Mucosa of descending colon (tissue), 3 donors: ENCODE data around the gene ATR. TPM values are rescaled to one million over a fixed set of nuclear protein-coding genes. Genes with fewer than 3 reads are reported as not detected.
"Not testable (repeated sequence)": the region's sequence is repeated elsewhere in the genome, so short reads cannot be mapped to it uniquely, and the experiment has no call there.

Experiments used
- ATAC-seq: fragments of 200-7000 bp; cut with Tn5 transposase; one replicate; pipeline ENCODE4 v1.9.1; 2020; ENCODE audit warnings: mild to moderate bottlenecking, moderate library complexity
- DNase-seq, 3 donors: peaks; one replicate each; pipeline ENCODE4 v3.0.0-alpha.2; 2020
- H3K36me3 ChIP-seq: fragments of 200-600 bp; one replicate; pipeline ENCODE4 v1.8.0; 2021; ENCODE audit warnings: low read depth, mild to moderate bottlenecking
- H3K4me1 ChIP-seq: fragments of 200-600 bp; one replicate; pipeline ENCODE4 v1.8.0; 2021; ENCODE audit warnings: low read depth, mild to moderate bottlenecking
- H3K4me3 ChIP-seq: fragments of 200-600 bp; one replicate; pipeline ENCODE4 v1.8.0; 2021; ENCODE audit warnings: mild to moderate bottlenecking
- H3K9me3 ChIP-seq: fragments of 200-600 bp; one replicate; pipeline ENCODE4 v1.8.0; 2021; ENCODE audit warnings: mild to moderate bottlenecking
- intact Hi-C, 2 donors: fragments of 100-400 bp; cut with DNase I in 1 of 2; cut with micrococcal nuclease in 1 of 2; formaldehyde crosslinking; loops; one replicate each; pipeline versions ENCODE4 v1.11.0 to v1.11.1; 2022; cut with DNase I, micrococcal nuclease
- total RNA-seq, 3 donors: library from RNA; stranded (reverse); fragmentation: NEBNext Ultra II Directional in 2 of 3; extraction: Animal tissue kit (Norgen Biotek cat#: 25700) in 2 of 3; gene quantifications; one replicate each; pipeline versions ENCODE4 v1.2.1 to v1.2.4, GENCODE V29; 2021 to 2023
- TF ChIP-seq, protein P1 (sequence below): fragments of 200-600 bp; IDR thresholded peaks from one replicate; pipeline ENCODE4 v1.8.0; 2022; ENCODE audit warnings: antibody characterized with exemption, mild to moderate bottlenecking
- donor health status: DM: no; HTN: no; CAD: no; lungs with moderate emphysema.
- donor health status: DM: no; HTN: no; CAD: no.
- donor health status: DM: no; HTN: yes; CAD: no.

Gene ATR
- total RNA-seq, 3 donors from 2014 or later: 16.0 to 21.1 (median 18.1) TPM

DNA sequence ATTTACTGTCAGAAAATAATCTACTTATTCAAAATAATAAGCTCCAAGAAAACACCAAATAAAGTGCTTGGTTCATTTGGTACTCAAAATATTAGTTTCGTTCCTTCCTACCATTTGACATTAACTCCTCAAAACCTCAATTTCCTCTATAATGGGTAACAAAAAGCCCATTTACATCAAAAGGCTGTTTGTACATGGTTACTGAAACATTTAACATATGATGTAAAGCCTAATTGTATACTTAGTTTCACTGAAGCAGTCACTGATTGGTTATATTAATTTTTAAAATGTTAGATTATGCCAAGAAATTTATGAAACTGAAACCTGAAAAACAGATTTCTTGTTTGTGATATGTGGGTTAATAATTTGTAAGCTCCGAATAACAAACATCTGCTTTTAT lies 145.4 kb downstream of the ATR start:
- DNase-seq (no peak), ATAC-seq (no peak)
- H3K4me1 ChIP-seq: no peaks in the 10 kb centered on the region
- no peaks in the 10 kb centered on the region for H3K9me3 ChIP-seq
- TF ChIP-seq, protein P1, sequence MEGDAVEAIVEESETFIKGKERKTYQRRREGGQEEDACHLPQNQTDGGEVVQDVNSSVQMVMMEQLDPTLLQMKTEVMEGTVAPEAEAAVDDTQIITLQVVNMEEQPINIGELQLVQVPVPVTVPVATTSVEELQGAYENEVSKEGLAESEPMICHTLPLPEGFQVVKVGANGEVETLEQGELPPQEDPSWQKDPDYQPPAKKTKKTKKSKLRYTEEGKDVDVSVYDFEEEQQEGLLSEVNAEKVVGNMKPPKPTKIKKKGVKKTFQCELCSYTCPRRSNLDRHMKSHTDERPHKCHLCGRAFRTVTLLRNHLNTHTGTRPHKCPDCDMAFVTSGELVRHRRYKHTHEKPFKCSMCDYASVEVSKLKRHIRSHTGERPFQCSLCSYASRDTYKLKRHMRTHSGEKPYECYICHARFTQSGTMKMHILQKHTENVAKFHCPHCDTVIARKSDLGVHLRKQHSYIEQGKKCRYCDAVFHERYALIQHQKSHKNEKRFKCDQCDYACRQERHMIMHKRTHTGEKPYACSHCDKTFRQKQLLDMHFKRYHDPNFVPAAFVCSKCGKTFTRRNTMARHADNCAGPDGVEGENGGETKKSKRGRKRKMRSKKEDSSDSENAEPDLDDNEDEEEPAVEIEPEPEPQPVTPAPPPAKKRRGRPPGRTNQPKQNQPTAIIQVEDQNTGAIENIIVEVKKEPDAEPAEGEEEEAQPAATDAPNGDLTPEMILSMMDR: no peak
- intact Hi-C loops: no loop called here
- H3K36me3 ChIP-seq: no peaks in the 10 kb centered on the region
- H3K4me3 ChIP-seq: no peak overlapping the region

DNA sequence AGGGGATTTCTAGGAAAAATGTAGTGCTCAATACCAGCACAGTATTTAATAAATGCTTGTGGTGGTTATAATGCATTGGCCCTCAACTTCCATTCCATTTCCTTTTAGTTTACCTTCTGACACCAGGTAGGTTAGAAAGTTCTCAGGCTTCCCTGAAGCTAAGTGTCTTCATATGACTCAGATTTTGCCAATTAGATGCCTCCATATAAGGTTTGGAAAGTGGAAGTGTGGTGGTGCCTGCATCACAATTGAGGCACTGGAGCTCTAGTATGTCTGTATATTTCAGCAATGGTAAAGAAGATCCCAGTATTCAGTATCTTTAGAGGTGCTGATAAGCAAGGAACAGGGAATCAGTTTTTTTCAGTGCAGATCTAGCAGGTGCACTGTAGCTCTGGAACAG lies 149.0 kb downstream of the ATR start:
- Histone ChIP-seq H3K9me3 (no peaks in the 10 kb centered on the region), H3K36me3 (peaks cover 3% of the 10 kb centered on the region), H3K4me1 (no peaks in the 10 kb centered on the region), H3K4me3 (no peak overlapping the region)
- TF ChIP-seq, protein P1: no peak
- no peak for ATAC-seq
- DNase-seq: no peak
- intact Hi-C loops: no loop called here

DNA sequence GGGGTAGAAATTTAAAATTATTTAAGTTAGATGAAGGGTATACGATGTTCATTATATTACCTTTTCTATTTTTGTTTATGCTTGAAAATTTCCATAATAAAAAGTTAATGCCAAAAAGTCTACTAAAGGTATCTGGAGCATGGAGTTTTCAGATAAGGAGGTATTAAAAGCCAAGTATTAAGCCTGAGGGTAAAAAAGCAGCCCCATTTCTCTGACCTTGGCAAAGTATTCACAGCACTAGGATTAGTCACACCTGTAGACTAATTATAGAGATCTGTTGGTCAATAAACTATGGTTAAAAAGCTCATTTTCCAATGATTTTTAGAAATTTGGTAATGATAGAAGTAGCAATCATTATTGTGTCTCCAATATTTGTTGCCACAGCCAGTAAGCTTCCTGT lies 153.8 kb downstream of the ATR start:
- Histone ChIP-seq H3K36me3 (peaks cover 9% of the 10 kb centered on the region), H3K4me1 (no peaks in the 10 kb centered on the region), H3K9me3 (no peaks in the 10 kb centered on the region), H3K4me3 (no peak overlapping the region)
- no peak for ATAC-seq
- TF ChIP-seq, protein P1: no peak
- no peak for DNase-seq
- intact Hi-C loops: no loop called here

DNA sequence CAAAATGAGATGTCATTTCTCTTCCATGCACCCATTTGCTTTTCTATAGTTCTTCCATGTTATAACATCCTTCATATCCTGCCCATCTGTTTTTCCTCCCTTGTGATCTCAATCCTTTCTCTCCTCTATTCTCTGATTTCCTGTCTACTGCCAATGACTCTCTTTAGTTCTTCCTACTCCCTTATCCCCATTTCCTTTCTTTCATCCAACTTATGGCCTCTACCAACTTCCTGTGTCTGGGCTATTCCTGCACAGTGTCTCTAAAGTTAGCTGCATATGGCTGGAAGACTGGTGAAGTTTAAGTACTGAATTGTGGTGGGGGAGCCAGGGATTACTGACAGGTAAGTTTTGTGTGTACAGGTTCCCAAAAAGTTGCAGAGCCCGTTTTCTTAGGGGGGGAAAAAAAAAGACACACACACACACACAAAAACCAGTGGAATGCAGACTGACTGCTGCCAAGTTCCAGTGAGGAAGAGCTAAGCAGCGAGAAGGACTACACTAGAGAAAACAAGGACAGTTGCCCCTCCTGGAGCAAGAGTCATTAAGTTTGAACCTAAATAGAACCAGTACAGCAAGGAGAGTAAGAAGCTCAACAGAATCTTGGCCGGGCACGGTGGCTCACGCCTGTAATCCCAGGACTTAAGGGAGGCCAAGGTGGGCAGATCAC lies 159.5 kb downstream of the ATR start:
- DNase-seq: no peak
- intact Hi-C loops: no loop called here
- peaks cover 6% of the 10 kb centered on the region for H3K36me3 ChIP-seq
- TF ChIP-seq, protein P1: no peak
- H3K4me3 ChIP-seq: no peak overlapping the region
- ATAC-seq: no peak
- H3K4me1 ChIP-seq: no peaks in the 10 kb centered on the region
- H3K9me3 ChIP-seq: no peaks in the 10 kb centered on the region

- intact Hi-C loops: no loop called here
- Histone ChIP-seq H3K4me3 (no peak overlapping the region), H3K4me1 (no peaks in the 10 kb centered on the region), H3K36me3 (peaks cover 6% of the 10 kb centered on the region), H3K9me3 (no peaks in the 10 kb centered on the region)
- DNase-seq: no peak
- TF ChIP-seq, protein P1: no peak
- no peak for ATAC-seq
Measured at GRCh38 chr3:142417302-142417701, 161.2 kb downstream of the ATR start.

DNA sequence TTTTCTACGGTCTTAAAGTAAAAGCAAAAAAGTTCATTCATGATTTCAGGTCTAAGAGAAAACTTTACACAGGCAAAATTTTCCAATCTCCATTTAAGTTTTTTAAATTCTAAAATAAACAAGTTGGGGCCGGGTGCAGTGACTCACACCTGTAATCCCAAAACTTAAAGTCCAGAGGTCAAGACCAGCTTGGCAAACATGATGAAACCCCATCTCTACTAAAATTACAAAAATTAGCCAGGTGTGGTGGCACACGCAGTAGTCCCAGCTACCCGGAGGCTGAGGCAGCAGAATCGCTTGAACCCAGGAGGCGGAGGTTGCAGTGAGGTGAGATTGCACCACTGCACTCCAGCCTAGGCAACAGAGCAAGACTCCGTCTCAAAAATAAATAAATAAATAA lies 178.0 kb downstream of the ATR start:
- H3K4me1 ChIP-seq, ATAC-seq, intact Hi-C loops, DNase-seq, H3K36me3 ChIP-seq, H3K9me3 ChIP-seq, H3K4me3 ChIP-seq: not testable (repeated sequence)

Other genes with a start within 250 kb of the ATR start
- 10 to 100 TPM; 57.3 to 60.7 (median 59.4) TPM for gene XRN1, start 130.7 kb downstream of the ATR start, total RNA-seq
- gene PLS1, start 17.7 kb upstream of the ATR start, total RNA-seq: 100 to 1,000 TPM; 235 to 448 (median 442) TPM
- gene TRPC1, start 145.3 kb upstream of the ATR start, total RNA-seq: 10 to 100 TPM in 1 of 3 donors, 1 to 10 TPM in 1, under 1 TPM in 1; 0.87 to 11.4 (median 2.0) TPM